Panc1 (cell line): ENCODE data around the gene ATP6V0A4. TPM values are rescaled to one million over a fixed set of nuclear protein-coding genes. Genes with fewer than 3 reads are reported as not detected.
"Not testable (repeated sequence)": the region's sequence is repeated elsewhere in the genome, so short reads cannot be mapped to it uniquely, and the experiment has no call there.

Source experiments
- ATAC-seq: fragments of 200-7000 bp; cut with Tn5 transposase; 2 replicates; pipeline ENCODE4 v1.9.1; 2020; ENCODE audit warnings: mild to moderate bottlenecking, moderate library complexity
- BruUV-seq: library from RNA; stranded (reverse); fragments of 400-500 nt; replicated peaks from 2 replicates; lab custom pipeline; 2021; lab: Mats Ljungman, UMichigan
- CTCF ChIA-PET: fragments of 300-600 bp; sonication (Branson Sonifier 250); formaldehyde crosslinking; loops from one replicate; lab custom pipeline; 2022; ENCODE audit warnings: antibody characterized with exemption; lab: Charles Lee
- POLR2A ChIA-PET: fragments of 300-600 bp; sonication (Branson Sonifier 250); formaldehyde crosslinking; loops from one replicate; lab custom pipeline; 2022; ENCODE audit warnings: antibody characterized with exemption; lab: Charles Lee
- DNase-seq: peaks from one replicate; pipeline ENCODE4 v3.0.0-alpha.2; 2010; ENCODE audit warnings: low read depth, low spot score
- H3K27ac ChIP-seq: 2 replicates; pipeline ENCODE4 v1.5.1; 2011; ENCODE audit warnings: mild to moderate bottlenecking, low read length, inconsistent platforms
- H3K27me3 ChIP-seq: fragments of 200-500 bp; sonication (Bioruptor generic); 2 replicates; pipeline ENCODE4 v1.6.0; 2014; ENCODE audit warnings: low read length, inconsistent platforms; ENCODE audit not compliant: control insufficient read depth, insufficient read depth
- H3K36me3 ChIP-seq: fragments of 200-500 bp; sonication (Bioruptor generic); 2 replicates; pipeline ENCODE4 v1.5.1; 2014; ENCODE audit warnings: inconsistent platforms, mild to moderate bottlenecking, low read length, moderate library complexity; ENCODE audit not compliant: control insufficient read depth, insufficient read depth
- H3K4me1 ChIP-seq: 2 replicates; pipeline ENCODE4 v1.5.1; 2011; ENCODE audit warnings: inconsistent platforms, mild to moderate bottlenecking, low read length, moderate library complexity; ENCODE audit not compliant: control insufficient read depth, insufficient read depth
- H3K4me3 ChIP-seq, 2 experiments: 2 replicates each; pipeline ENCODE4 v1.5.1; 2011 to 2012; ENCODE audit warnings: low read depth in 2 of 2, low read length in 2 of 2, mild to moderate bottlenecking in 2 of 2, inconsistent platforms in 1 of 2, moderate library complexity in 1 of 2
- H3K9me3 ChIP-seq: fragments of 200-500 bp; sonication (Bioruptor generic); 2 replicates; pipeline ENCODE4 v1.5.1; 2014; ENCODE audit warnings: low read depth, mild to moderate bottlenecking, inconsistent platforms, low read length, moderate library complexity; ENCODE audit not compliant: control insufficient read depth, insufficient read depth
- POLR2AphosphoS5 ChIP-seq: IDR thresholded peaks from 2 replicates; pipeline ENCODE4 v1.6.1; 2012; ENCODE audit warnings: mild to moderate bottlenecking, low read depth, low read length, moderate library complexity
- SIN3A ChIP-seq: IDR thresholded peaks from 2 replicates; pipeline ENCODE4 v1.6.1; 2012; ENCODE audit warnings: low read depth, mild to moderate bottlenecking, low read length, moderate library complexity, borderline replicate concordance; ENCODE audit not compliant: insufficient read depth
- TCF7L2 ChIP-seq: IDR thresholded peaks from 2 replicates; pipeline ENCODE4 v1.6.1; 2011; ENCODE audit warnings: mild to moderate bottlenecking, low read depth, low read length, inconsistent platforms
- in situ Hi-C: cut with HindIII; loops from 2 replicates; pipeline ENCODE4 v1.10.0; 2016; ENCODE audit warnings: low sequenced_read_pairs, low pct_unique_long_range_greater_than_20kb
- intact Hi-C: fragments of 100-400 bp; cut with micrococcal nuclease; formaldehyde crosslinking; loops from one replicate; pipeline ENCODE4 v1.10.0; 2022; ENCODE audit not compliant: unreplicated experiment
- total RNA-seq: library from RNA; stranded (reverse); gene quantifications from one replicate; pipeline ENCODE4 v1.2.1, GENCODE V29; 2021; ENCODE audit not compliant: unreplicated experiment
- TF ChIP-seq, protein P1 (sequence below): fragments of 450-650 bp; IDR thresholded peaks from 2 replicates; pipeline ENCODE4 v1.5.1; 2017; ENCODE audit warnings: mild to moderate bottlenecking
- TF ChIP-seq, protein P2 (sequence below), 2 experiments: IDR thresholded peaks; 2 replicates each; pipeline ENCODE4 v1.6.1; 2011 to 2012; ENCODE audit warnings: low read depth in 2 of 2, control low read depth in 1 of 2, low read length in 1 of 2, mild to moderate bottlenecking in 1 of 2, moderate library complexity in 1 of 2; ENCODE audit not compliant: insufficient read depth in 1 of 2

Gene ATP6V0A4
- total RNA-seq, 1 experiment from 2014 or later: 0.15 TPM

DNA sequence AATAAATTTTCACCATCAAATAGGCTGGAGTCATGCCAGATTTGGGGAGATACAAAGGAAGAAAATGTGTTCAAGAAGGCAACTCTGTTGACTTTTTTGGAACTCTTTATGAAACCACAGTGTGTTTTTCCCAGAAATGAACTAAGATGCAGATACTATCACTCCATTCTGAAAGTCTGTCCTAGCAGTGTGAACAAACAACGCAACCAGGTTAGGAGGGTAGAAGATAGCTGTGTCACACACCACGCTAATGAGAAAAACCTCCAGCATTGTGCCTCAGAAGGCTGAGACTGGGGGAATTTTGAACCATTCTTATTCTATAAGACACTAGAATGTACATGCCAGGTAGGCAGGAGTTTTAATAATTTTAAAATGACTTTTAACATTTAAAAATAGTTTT, 15.9 kb upstream of the ATP6V0A4 start:
- Histone ChIP-seq H3K4me3 (no peak overlapping the region), H3K36me3 (no peaks in the 10 kb centered on the region), H3K27me3 (peaks cover 2% of the 10 kb centered on the region; the same call in 1 of the 2 replicates), H3K27ac (no peak overlapping the region), H3K9me3 (no peaks in the 10 kb centered on the region), H3K4me1 (no peaks in the 10 kb centered on the region)
- ChIA-PET CTCF (no interaction called here), POLR2A (no interaction called here)
- no peak for DNase-seq
- in situ Hi-C loops: no loop called here
- ATAC-seq: no peak
- intact Hi-C loops: no loop called here
- no TSS peak for BruUV-seq
- TF ChIP-seq POLR2AphosphoS5 (no peak), TCF7L2 (no peak), SIN3A (no peak)
- TF ChIP-seq, protein P1, sequence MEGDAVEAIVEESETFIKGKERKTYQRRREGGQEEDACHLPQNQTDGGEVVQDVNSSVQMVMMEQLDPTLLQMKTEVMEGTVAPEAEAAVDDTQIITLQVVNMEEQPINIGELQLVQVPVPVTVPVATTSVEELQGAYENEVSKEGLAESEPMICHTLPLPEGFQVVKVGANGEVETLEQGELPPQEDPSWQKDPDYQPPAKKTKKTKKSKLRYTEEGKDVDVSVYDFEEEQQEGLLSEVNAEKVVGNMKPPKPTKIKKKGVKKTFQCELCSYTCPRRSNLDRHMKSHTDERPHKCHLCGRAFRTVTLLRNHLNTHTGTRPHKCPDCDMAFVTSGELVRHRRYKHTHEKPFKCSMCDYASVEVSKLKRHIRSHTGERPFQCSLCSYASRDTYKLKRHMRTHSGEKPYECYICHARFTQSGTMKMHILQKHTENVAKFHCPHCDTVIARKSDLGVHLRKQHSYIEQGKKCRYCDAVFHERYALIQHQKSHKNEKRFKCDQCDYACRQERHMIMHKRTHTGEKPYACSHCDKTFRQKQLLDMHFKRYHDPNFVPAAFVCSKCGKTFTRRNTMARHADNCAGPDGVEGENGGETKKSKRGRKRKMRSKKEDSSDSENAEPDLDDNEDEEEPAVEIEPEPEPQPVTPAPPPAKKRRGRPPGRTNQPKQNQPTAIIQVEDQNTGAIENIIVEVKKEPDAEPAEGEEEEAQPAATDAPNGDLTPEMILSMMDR: no peak
- TF ChIP-seq, protein P2, sequence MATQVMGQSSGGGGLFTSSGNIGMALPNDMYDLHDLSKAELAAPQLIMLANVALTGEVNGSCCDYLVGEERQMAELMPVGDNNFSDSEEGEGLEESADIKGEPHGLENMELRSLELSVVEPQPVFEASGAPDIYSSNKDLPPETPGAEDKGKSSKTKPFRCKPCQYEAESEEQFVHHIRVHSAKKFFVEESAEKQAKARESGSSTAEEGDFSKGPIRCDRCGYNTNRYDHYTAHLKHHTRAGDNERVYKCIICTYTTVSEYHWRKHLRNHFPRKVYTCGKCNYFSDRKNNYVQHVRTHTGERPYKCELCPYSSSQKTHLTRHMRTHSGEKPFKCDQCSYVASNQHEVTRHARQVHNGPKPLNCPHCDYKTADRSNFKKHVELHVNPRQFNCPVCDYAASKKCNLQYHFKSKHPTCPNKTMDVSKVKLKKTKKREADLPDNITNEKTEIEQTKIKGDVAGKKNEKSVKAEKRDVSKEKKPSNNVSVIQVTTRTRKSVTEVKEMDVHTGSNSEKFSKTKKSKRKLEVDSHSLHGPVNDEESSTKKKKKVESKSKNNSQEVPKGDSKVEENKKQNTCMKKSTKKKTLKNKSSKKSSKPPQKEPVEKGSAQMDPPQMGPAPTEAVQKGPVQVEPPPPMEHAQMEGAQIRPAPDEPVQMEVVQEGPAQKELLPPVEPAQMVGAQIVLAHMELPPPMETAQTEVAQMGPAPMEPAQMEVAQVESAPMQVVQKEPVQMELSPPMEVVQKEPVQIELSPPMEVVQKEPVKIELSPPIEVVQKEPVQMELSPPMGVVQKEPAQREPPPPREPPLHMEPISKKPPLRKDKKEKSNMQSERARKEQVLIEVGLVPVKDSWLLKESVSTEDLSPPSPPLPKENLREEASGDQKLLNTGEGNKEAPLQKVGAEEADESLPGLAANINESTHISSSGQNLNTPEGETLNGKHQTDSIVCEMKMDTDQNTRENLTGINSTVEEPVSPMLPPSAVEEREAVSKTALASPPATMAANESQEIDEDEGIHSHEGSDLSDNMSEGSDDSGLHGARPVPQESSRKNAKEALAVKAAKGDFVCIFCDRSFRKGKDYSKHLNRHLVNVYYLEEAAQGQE (IDR thresholded peaks at IDR 0.05; ENCODE audit: insufficient read depth in 1 of 2, low read depth in 2 of 2, low read length in 1 of 2): no peak

DNA sequence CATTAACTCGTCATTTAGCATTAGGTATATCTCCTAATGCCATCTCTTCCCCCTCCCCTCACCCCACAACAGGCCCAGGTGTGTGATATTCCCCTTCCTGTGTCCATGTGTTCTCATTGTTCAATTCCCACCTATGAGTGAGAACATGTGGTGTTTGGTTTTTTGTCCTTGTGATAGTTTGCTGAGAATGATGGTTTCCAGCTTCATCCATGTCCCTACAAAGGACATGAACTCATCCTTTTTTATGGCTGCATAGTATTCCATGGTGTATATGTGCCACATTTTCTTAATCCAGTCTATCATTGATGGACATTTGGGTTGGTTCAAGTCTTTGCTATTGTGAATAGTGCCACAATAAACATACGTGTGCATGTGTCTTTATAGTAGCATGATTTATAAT, 13.3 kb upstream of the ATP6V0A4 start:
- DNase-seq, POLR2A ChIA-PET: not testable (repeated sequence)

DNA sequence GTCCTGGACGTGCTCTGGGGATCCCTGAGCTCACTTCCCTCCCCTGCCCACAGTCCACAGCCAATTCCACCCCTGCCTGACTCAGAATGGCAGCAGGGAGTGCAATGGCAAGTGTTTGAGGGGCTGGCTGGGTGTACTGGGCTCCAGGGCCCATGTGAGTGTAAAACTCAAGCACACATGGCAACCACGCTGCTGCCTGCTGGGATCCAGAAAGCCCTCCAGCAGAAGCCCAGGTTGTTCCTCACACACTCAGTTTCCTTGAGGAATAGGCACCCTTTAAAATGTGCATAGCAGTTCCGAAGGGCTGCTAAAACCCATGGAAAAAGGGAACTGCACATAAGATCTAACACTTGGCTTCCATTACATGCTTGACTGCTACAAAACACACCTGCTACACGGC, 11.3 kb upstream of the ATP6V0A4 start:
- TF ChIP-seq POLR2AphosphoS5 (no peak), SIN3A (no peak), TCF7L2 (no peak)
- TF ChIP-seq, protein P2 (IDR thresholded peaks at IDR 0.05; ENCODE audit: insufficient read depth in 1 of 2, low read depth in 2 of 2, low read length in 1 of 2): no peak
- TF ChIP-seq, protein P1: no peak
- intact Hi-C loops (no loop called here), in situ Hi-C loops (no loop called here)
- DNase-seq (no peak), ATAC-seq (no peak)
- H3K4me3 ChIP-seq: no peak overlapping the region
- no peaks in the 10 kb centered on the region for H3K4me1 ChIP-seq
- no TSS peak for BruUV-seq
- no peaks in the 10 kb centered on the region for H3K27me3 ChIP-seq
- ChIA-PET CTCF (no interaction called here), POLR2A (no interaction called here)
- no peaks in the 10 kb centered on the region for H3K9me3 ChIP-seq
- no peak overlapping the region for H3K27ac ChIP-seq
- no peaks in the 10 kb centered on the region for H3K36me3 ChIP-seq

More for the DNA sequence above, 13.3 kb upstream of the ATP6V0A4 start:
- CTCF ChIA-PET, H3K27me3 ChIP-seq, H3K27ac ChIP-seq, H3K4me3 ChIP-seq, in situ Hi-C loops, H3K4me1 ChIP-seq, H3K36me3 ChIP-seq, intact Hi-C loops, H3K9me3 ChIP-seq, ATAC-seq, BruUV-seq: not testable (repeated sequence)
